HCT116 (cell line): ENCODE results near the gene ARRB2. TPM values are rescaled to one million over a fixed set of nuclear protein-coding genes. Genes with fewer than 3 reads are reported as not detected.

Source experiments
- ATAC-seq: fragments of 200-7000 bp; cut with Tn5 transposase; 2 replicates; pipeline ENCODE4 v1.9.1; 2020; ENCODE audit warnings: mild to moderate bottlenecking, moderate library complexity
- BruUV-seq: library from RNA; stranded (reverse); fragments of 400-500 nt; replicated peaks from 2 replicates; lab custom pipeline; 2021; lab: Mats Ljungman, UMichigan
- CTCF ChIA-PET: fragments of 300-600 bp; sonication (Branson Sonifier 250); formaldehyde crosslinking; loops from one replicate; lab custom pipeline; 2021; ENCODE audit warnings: antibody characterized with exemption; lab: Charles Lee
- POLR2A ChIA-PET: fragments of 300-600, 350-600 bp; sonication (Branson Sonifier 250); formaldehyde crosslinking; loops from one replicate; lab custom pipeline; 2021; ENCODE audit warnings: antibody characterized with exemption; lab: Charles Lee
- RAD21 ChIA-PET, 2 experiments: fragments of 300-600 bp; sonication (Branson Sonifier 250); formaldehyde crosslinking; loops; one replicate each; lab custom pipeline; 2023; ENCODE audit warnings: low total read pairs in 2 of 2; ENCODE audit not compliant: uncharacterized antibody in 2 of 2, unreplicated experiment in 2 of 2, low non-redundant PET in 1 of 2; lab: Charles Lee
- DNase-seq: peaks from one replicate; pipeline ENCODE4 v3.0.0-alpha.2; 2010; ENCODE audit warnings: low read depth, low spot score
- H2AFZ ChIP-seq: fragments of 200-600 bp; shearing (Covaris generic), sonication (generic); 2 replicates; pipeline ENCODE4 v1.6.1; 2017; ENCODE audit warnings: low read depth, mixed run types, mixed read lengths, antibody characterized with exemption, low read length; ENCODE audit not compliant: poor library complexity, severe bottlenecking
- H3K27ac ChIP-seq: 2 replicates; pipeline ENCODE4 v1.5.1; 2012; ENCODE audit warnings: low read depth, low read length
- H3K27me3 ChIP-seq: fragments of 200-600 bp; sonication (generic); 2 replicates; pipeline ENCODE4 v1.6.1; 2016; ENCODE audit warnings: mixed run types, low read length, mixed read lengths; ENCODE audit not compliant: insufficient read depth
- H3K36me3 ChIP-seq, 2 experiments: fragments of 200-500 bp in 1 of 2; fragments of 200-600 bp in 1 of 2; sonication (Bioruptor generic) in 1 of 2; sonication (generic) in 1 of 2; 2 replicates each; pipeline versions ENCODE4 v1.5.1 to v1.6.1; 2014 to 2016; ENCODE audit warnings: low read length in 2 of 2, inconsistent platforms in 1 of 2, mixed read lengths in 1 of 2, mixed run types in 1 of 2; ENCODE audit not compliant: insufficient read depth in 2 of 2, control insufficient read depth in 1 of 2
- H3K4me1 ChIP-seq, 2 experiments: fragments of 200-600 bp in 1 of 2; sonication (generic) in 1 of 2; 2 replicates each; pipeline versions ENCODE4 v1.5.1 to v1.6.1; 2012 to 2017; ENCODE audit warnings: low read length in 2 of 2, inconsistent platforms in 1 of 2, mild to moderate bottlenecking in 1 of 2, mixed read lengths in 1 of 2, mixed run types in 1 of 2, moderate library complexity in 1 of 2; ENCODE audit not compliant: insufficient read depth in 2 of 2, control insufficient read depth in 1 of 2
- H3K4me2 ChIP-seq: fragments of 200-600 bp; sonication (generic); 2 replicates; pipeline ENCODE4 v1.6.1; 2017; ENCODE audit warnings: mixed run types, low read length, mixed read lengths
- H3K4me3 ChIP-seq, 2 experiments: fragments of 200-600 bp in 1 of 2; sonication (generic) in 1 of 2; replicated peaks in 1 of 2; 2 replicates each; pipeline ENCODE4 v1.5.1; 2011 to 2016; ENCODE audit warnings: low read length in 2 of 2, control low read depth in 1 of 2, low read depth in 1 of 2, mild to moderate bottlenecking in 1 of 2, mixed read lengths in 1 of 2, mixed run types in 1 of 2
- H3K79me2 ChIP-seq: fragments of 200-600 bp; sonication (generic); 2 replicates; pipeline ENCODE4 v1.6.1; 2017; ENCODE audit warnings: mild to moderate bottlenecking, mixed run types, low read length, moderate library complexity, mixed read lengths; ENCODE audit not compliant: insufficient read depth
- H3K9ac ChIP-seq: fragments of 200-600 bp; sonication (generic); 2 replicates; pipeline ENCODE4 v1.6.1; 2016; ENCODE audit warnings: low read length, mixed read lengths
- H3K9me2 ChIP-seq: fragments of 200-600 bp; sonication (generic), shearing (Covaris generic); 2 replicates; pipeline ENCODE4 v1.6.1; 2017; ENCODE audit warnings: mixed run types, mild to moderate bottlenecking, moderate library complexity; ENCODE audit not compliant: insufficient read depth
- H3K9me3 ChIP-seq, 2 experiments: fragments of 200-500 bp in 1 of 2; fragments of 200-600 bp in 1 of 2; sonication (Bioruptor generic) in 1 of 2; sonication (generic) in 1 of 2; 2 replicates each; pipeline ENCODE4 v1.6.1; 2014 to 2017; ENCODE audit warnings: low read length in 2 of 2, mixed read lengths in 2 of 2, inconsistent platforms in 1 of 2, low read depth in 1 of 2, mild to moderate bottlenecking in 1 of 2, mixed run types in 1 of 2, moderate library complexity in 1 of 2; ENCODE audit not compliant: control insufficient read depth in 1 of 2, insufficient read depth in 1 of 2
- H4K20me1 ChIP-seq: fragments of 200-600 bp; sonication (generic), shearing (Covaris generic); 2 replicates; pipeline ENCODE4 v1.6.1; 2017; ENCODE audit warnings: mixed run types, mild to moderate bottlenecking, moderate library complexity; ENCODE audit not compliant: insufficient read depth
- ATF3 ChIP-seq: IDR thresholded peaks from 2 replicates; pipeline ENCODE4 v1.6.1; 2012
- CEBPB ChIP-seq: IDR thresholded peaks from 2 replicates; pipeline ENCODE4 v1.6.1; 2012; ENCODE audit warnings: low read depth
- EGR1 ChIP-seq: IDR thresholded peaks from 2 replicates; pipeline ENCODE4 v1.6.1; 2012; ENCODE audit warnings: low read depth
- EZH2 ChIP-seq: fragments of 200-600 bp; sonication (generic); IDR thresholded peaks from 2 replicates; pipeline ENCODE4 v1.6.1; 2017; ENCODE audit warnings: antibody characterized with exemption, mixed run types
- EZH2phosphoT487 ChIP-seq: fragments of 200-600 bp; IDR thresholded peaks from 2 replicates; pipeline ENCODE4 v1.6.1; 2018; ENCODE audit warnings: antibody characterized with exemption, borderline replicate concordance
- FOSL1 ChIP-seq: IDR thresholded peaks from 2 replicates; pipeline ENCODE4 v1.6.1; 2012; ENCODE audit warnings: low read depth
- JUND ChIP-seq: IDR thresholded peaks from 2 replicates; pipeline ENCODE4 v1.6.1; 2012
- POLR2A ChIP-seq: IDR thresholded peaks from 2 replicates; pipeline ENCODE4 v1.7.0; 2011; ENCODE audit warnings: borderline replicate concordance; ENCODE audit not compliant: insufficient read depth, insufficient read length; ENCODE audit errors: extremely low read depth
- POLR2AphosphoS5 ChIP-seq: IDR thresholded peaks from 2 replicates; pipeline ENCODE4 v1.6.1; 2011; ENCODE audit warnings: mild to moderate bottlenecking, low read depth, low read length, moderate library complexity
- REST ChIP-seq: IDR thresholded peaks from 2 replicates; pipeline ENCODE4 v1.6.1; 2012; ENCODE audit warnings: low read depth
- SP1 ChIP-seq: IDR thresholded peaks from 2 replicates; pipeline ENCODE4 v1.6.1; 2012; ENCODE audit warnings: low read depth
- TCF7L2 ChIP-seq: IDR thresholded peaks from 2 replicates; pipeline ENCODE4 v1.7.0; 2011; ENCODE audit warnings: borderline replicate concordance, inconsistent platforms; ENCODE audit not compliant: insufficient read depth, insufficient read length; ENCODE audit errors: extremely low read depth
- YY1 ChIP-seq: IDR thresholded peaks from 2 replicates; pipeline ENCODE4 v1.6.1; 2011; ENCODE audit warnings: low read length, low read depth, moderate library complexity, mild to moderate bottlenecking; ENCODE audit not compliant: insufficient replicate concordance; ENCODE audit errors: extremely low read depth
- ZFX ChIP-seq: fragments of 450-650 bp; IDR thresholded peaks from 2 replicates; pipeline ENCODE4 v1.6.1; 2017
- ZNF274 ChIP-seq: fragments of 200-500 bp; sonication (Bioruptor generic); IDR thresholded peaks from 2 replicates; pipeline ENCODE4 v1.6.1; 2014; ENCODE audit warnings: mild to moderate bottlenecking, low read depth, low read length, inconsistent platforms
- intact Hi-C: fragments of 100-400 bp; cut with micrococcal nuclease; formaldehyde crosslinking; loops from 2 replicates; pipeline ENCODE4 v1.10.0; 2022
- total RNA-seq: library from RNA; stranded (reverse); gene quantifications from one replicate; pipeline ENCODE4 v1.2.1, GENCODE V29; 2021; ENCODE audit not compliant: unreplicated experiment
- TF ChIP-seq, protein P1 (sequence below), 3 experiments: fragments of 200-600 bp in 1 of 3; sonication (generic) in 1 of 3; IDR thresholded peaks in 2 of 3; conservative IDR thresholded peaks in 1 of 3; 2 replicates each; pipeline ENCODE4 v1.5.1; 2012 to 2017; ENCODE audit warnings: low read depth in 2 of 3, low read length in 2 of 3, antibody characterized with exemption in 1 of 3, borderline replicate concordance in 1 of 3, control low read depth in 1 of 3, mild to moderate bottlenecking in 1 of 3, mixed read lengths in 1 of 3, mixed run types in 1 of 3, moderate library complexity in 1 of 3; ENCODE audit not compliant: insufficient read depth in 1 of 3

The ARRB2 gene
- total RNA-seq, 1 experiment from 2014 or later, result 70.8 TPM

DNA sequence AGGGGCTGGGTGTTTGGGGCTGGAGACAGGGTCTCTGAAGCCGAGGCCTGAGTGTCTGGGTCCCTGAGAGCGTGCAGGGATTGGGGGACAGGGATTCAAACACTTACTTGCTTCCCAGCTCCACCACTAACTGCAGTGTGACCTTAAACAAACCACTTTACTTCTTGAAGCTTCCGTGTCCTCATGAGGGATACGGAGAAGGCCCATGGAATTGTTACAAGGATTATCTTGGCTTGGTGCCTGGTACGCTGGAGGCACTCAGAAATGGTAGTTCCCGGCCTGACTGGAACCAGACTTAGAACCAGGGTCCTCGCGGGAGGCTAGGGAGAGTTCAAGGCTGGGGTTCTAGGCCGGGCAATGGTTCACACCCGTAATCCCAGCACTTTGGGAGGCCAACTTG is 32.2 kb downstream of the ARRB2 start:
- Histone ChIP-seq H3K27ac (no peak overlapping the region), H3K79me2 (no peaks in the 10 kb centered on the region; the same call in 1 of the 2 replicates), H3K9me3 (no peaks in the 10 kb centered on the region), H3K4me3 (no peak overlapping the region), H2AFZ (no peak overlapping the region), H3K9ac (no peak overlapping the region), H3K27me3 (no peaks in the 10 kb centered on the region), H3K4me2 (no peak overlapping the region), H3K9me2 (no peaks in the 10 kb centered on the region), H4K20me1 (no peaks in the 10 kb centered on the region), H3K4me1 (peaks cover 11 to 20% of the 10 kb centered on the region in 2 experiments), H3K36me3 (no peaks in the 10 kb centered on the region)
- intact Hi-C loops, result no loop called here
- TF ChIP-seq EZH2phosphoT487 (no peak), ATF3 (no peak), ZFX (no peak), POLR2A (no peak), EZH2 (no peak), SP1 (no peak), ZNF274 (no peak), EGR1 (no peak), REST (no peak), CEBPB (no peak), FOSL1 (no peak), POLR2AphosphoS5 (no peak), TCF7L2 (no peak), JUND (no peak), YY1 (no peak)
- TF ChIP-seq, protein P1, sequence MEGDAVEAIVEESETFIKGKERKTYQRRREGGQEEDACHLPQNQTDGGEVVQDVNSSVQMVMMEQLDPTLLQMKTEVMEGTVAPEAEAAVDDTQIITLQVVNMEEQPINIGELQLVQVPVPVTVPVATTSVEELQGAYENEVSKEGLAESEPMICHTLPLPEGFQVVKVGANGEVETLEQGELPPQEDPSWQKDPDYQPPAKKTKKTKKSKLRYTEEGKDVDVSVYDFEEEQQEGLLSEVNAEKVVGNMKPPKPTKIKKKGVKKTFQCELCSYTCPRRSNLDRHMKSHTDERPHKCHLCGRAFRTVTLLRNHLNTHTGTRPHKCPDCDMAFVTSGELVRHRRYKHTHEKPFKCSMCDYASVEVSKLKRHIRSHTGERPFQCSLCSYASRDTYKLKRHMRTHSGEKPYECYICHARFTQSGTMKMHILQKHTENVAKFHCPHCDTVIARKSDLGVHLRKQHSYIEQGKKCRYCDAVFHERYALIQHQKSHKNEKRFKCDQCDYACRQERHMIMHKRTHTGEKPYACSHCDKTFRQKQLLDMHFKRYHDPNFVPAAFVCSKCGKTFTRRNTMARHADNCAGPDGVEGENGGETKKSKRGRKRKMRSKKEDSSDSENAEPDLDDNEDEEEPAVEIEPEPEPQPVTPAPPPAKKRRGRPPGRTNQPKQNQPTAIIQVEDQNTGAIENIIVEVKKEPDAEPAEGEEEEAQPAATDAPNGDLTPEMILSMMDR (IDR thresholded peaks at IDR 0.05 in 2 of 3, conservative IDR thresholded peaks at IDR 0.05 in 1 of 3; ENCODE audit: borderline replicate concordance in 1 of 3, insufficient read depth in 1 of 3, low read depth in 2 of 3, low read length in 2 of 3), result no peak
- BruUV-seq, result no TSS peak
- ATAC-seq (no peak), DNase-seq (no peak)
- POLR2A ChIA-PET, result no interaction called here
- CTCF ChIA-PET, result no interaction called here
- RAD21 ChIA-PET, result no interaction called here
